Activated CD4-positive, alpha-beta T cell treated with anti-CD3 and anti-CD28 coated beads, Interleukin-2, amount 50 U/mL, for 1 hour (primary cell): ENCODE measurements around the gene PUM2.
"Not testable (repeated sequence)": the region's sequence is repeated elsewhere in the genome, so short reads cannot be mapped to it uniquely, and the experiment has no call there.

Experiments
- DNase-seq: peaks from one replicate; pipeline ENCODE4 v3.0.0-alpha.2; 2020

The PUM2 gene

GRCh38 chr2:20370191-20370590 is 19.5 kb upstream of the PUM2 start:
- DNase-seq: no peak

DNA sequence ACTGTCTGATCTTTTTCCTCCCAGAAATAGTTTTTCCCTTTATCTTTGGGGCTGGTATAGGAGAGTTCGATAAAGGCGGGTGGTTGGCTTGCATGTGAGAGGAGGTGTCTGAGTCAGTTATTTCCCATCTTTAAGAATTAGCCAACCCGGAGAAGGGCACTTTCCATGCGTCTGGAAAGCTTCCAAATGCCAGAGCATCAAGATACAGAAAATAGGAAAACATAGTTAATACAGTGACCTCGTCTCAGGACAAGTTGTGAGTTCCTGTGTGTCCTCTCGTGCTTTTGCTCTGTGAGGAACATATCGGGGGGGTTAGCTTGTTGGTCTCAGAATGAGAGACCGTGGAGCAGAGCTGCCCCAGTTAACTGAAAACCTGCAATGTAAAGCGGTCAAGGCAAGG is 18.7 kb upstream of the PUM2 start:
- DNase-seq: no peak

GRCh38 chr2:20368706-20369105 is 18.1 kb upstream of the PUM2 start:
- DNase-seq: no peak

DNA sequence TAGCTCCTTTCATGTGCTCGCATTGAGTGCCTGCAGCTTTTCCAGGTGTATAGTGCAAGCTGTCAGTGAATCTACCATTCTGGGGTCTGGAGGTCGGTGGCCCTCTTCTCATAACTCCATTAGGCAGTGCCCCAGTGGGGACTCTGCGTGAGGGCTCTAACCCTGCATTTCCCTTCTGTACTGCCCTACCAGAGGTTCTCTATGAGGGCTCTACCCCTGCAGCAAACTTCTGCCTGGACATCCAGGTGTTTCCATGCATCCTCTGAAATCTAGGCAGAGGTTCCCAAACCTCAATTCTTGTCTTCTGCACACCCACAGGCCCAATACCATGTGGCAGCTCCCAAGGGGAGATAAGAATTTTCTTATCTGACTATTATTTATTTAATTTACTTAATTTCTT is 17.3 kb upstream of the PUM2 start:
- not testable (repeated sequence) for DNase-seq

DNA sequence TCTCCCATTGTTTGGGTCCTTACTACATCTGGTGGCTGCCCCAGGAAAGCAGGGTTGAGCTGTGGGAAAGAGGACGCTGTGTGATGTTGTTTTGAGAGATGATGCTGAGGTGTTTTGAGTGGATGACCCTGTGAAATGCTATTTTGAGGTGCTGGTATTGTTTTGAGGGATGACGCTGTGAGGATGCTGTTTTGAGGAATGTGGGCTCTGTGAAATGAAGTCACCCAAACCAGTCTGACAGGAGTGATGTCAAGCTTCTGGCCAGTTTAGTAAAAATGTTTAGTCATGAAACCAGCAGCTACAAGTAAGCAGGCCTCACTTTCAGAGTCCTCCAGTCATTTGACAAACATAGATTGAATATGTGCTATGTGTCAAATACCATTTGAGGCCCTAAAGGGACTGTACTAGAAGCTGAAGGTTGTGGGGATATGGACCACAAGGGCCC is 16.1 kb upstream of the PUM2 start:
- DNase-seq: no peak

DNA sequence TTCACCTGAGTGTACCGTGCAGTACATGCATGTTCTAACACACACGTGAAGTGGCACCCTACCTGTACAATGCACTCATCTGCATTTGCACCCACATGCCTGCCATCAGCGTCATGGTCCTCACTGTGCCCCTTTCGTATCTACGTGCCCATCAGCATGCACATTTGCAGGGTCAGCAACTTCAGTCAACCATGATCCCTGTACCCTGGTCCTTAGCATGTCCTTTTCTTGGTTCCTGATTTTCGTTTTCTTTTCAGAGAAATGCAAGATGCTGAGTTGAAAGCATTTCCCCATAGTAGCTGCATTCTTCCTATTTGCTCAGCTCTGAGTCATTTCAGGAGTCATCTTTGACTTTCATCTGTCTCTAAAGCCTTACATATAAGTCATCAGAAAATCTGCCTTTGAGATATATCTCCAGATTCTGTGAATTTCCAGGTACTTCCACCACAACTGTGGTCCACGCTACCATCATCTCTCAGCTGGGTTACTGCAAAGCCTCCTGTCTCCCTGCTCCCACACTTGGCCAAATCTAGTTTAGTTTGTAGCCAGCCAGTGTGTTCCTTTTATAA is 14.7 kb upstream of the PUM2 start:
- DNase-seq: no peak

- no peak for DNase-seq
Observed at GRCh38 chr2:20363578-20363977, 12.9 kb upstream of the PUM2 start.

DNA sequence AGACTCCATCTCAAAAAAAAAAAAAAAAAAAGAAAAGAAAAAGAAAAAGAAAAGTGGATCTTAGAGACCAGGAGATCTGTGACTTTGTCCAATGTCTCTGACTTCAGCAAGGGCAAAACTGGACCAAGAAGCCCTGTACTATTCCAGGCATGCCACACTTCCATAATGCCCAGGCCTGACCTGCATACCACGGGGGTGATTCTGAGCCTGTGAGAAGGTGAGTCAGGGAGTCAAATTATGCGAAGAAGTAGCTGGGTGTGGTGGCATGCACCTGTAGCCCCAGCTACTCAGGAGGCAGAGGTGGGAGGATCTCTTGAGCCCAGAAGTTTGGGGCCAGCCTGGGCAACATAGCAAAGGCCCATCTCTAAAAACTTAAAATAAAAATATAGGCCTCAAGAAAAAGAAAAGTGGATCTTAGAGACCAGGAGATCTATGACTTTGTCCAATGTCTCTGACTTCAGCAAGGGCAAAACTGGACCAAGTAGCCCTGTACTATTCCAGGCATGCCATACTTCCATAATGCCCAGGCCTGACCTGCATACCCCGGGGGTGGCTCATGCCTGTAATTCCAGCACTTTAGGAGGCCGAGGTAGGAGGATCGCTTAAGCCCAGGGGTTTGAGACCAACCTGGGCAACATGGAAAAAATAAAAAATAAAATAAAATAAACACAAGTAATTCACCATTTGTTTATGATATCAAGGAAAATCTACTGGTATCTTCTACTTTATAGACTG is 12.2 kb upstream of the PUM2 start:
- no peak for DNase-seq

DNA sequence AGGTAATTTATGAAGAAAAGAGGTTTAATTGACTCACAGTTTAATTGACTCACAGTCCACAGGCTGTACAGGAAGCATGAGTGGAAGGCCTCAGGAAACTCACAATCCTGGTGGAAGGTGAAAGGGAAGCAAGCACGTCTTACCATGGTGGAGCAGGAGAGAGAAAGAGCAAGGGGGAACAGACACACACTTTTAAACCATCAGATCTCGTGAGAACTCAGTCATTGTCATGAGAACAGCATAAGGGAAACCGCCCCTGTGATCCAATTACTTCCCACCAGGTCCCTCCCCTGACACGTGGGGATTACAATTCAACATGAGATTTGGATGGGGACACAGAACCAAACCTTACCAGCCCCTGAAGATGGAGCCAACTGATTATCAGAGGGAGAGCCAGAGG is 11.2 kb upstream of the PUM2 start:
- DNase-seq: no peak

DNA sequence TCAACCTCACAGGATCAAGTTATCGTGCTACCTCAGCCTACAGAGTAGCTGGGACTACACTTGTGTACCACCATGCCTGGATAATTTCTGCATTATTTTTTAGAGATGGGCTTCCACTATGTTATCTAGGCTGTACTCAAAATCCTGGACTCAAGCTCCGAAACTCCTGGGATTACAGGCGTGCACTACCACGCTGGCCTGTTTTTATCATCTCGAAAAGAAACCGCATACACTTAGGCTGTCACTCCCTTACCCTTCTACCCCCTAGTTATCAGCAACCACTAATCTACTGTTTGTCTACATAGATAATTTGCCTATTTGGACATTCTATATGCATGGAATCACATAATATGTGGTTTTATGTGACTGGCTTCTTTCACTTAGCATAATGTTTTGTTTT is 8.5 kb upstream of the PUM2 start:
- DNase-seq: no peak

GRCh38 chr2:20357638-20358389 is 7.2 kb upstream of the PUM2 start:
- no peak for DNase-seq

DNA sequence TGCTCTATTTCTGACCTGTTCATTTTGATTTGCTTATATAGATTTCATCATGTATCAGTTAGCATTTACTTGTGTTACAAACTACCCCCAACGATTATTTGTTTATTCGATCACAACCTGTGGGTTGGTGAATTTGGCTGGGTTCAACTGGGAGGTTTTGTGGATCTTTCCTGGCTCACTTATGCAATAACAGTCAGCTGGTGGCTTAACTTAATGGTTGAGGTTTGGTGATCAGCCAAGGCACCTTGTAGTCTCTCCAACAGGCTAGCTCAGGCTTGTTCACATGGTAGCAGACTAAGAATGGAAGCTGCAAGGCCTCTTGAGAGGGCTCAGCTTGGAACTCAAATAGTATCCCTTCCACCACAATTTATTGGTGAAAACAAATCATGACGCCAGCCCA is 5.4 kb upstream of the PUM2 start:
- DNase-seq: no peak

GRCh38 chr2:20355131-20355530 is 4.5 kb upstream of the PUM2 start:
- no peak for DNase-seq

- no peak for DNase-seq
Observed at GRCh38 chr2:20353241-20353992, 2.8 kb upstream of the PUM2 start.

DNA sequence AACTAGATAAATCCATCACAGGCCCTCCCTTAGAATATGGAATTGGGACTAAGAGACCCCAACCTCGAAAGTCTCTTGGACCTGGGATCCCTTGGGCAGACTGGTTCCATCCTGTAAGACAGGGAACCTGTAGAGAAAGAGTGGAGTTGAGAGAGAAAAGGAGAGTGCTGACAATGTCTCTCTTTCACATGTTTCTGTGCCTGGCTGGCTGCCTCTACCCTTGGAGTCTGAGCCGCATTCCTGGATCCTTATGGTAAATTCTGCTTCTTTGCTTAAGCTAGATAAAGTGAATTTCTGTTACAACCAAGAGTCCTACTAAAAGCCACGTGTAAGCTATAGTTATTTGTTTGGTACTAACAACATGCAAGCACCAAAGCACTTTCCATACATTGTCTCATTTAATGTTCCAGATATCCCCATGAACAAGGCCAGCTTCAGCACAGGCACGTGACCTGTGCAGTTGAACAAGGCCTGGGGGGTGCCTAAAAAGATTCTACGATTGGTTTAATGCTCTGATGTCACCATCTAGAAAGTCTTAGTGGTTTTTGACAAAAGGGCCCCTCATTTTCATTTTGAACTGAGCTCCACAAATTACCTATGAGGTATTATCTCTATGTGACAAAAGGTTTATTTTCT is 2.1 kb upstream of the PUM2 start:
- DNase-seq: no peak

GRCh38 chr2:20352230-20352578 is 1.6 kb upstream of the PUM2 start:
- DNase-seq: no peak

DNA sequence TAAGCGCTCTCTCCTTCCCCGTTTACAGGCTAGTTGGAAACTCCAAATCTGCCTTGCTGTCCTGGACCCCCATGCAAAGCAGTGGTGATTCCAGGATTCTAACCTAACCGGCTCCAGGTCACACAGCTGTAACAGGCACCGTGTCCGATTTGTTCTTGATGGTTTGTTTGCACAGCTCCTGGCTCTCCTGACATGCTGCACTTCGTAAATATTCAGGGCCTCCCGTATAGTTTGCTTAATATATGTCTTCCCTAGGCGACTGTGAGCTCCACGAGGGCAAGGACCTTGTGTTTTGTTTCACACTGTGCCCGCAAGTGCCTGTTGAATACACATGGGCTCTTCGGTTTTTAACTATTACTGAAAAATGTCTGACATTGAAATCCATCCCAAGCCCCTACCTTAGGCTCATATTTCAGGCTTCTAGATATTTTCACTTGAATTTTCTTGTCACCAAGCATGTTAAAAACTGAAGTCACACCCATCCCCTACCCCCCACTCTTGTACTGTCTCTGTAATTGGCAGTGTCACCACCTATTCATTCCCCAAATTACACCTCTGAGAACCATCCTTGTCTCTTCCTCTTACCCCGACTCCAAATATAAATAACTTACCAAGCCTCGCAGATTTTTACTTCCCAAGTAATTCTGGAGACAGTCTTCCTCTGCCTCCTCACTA is 1.0 kb upstream of the PUM2 start:
- no peak for DNase-seq

DNA sequence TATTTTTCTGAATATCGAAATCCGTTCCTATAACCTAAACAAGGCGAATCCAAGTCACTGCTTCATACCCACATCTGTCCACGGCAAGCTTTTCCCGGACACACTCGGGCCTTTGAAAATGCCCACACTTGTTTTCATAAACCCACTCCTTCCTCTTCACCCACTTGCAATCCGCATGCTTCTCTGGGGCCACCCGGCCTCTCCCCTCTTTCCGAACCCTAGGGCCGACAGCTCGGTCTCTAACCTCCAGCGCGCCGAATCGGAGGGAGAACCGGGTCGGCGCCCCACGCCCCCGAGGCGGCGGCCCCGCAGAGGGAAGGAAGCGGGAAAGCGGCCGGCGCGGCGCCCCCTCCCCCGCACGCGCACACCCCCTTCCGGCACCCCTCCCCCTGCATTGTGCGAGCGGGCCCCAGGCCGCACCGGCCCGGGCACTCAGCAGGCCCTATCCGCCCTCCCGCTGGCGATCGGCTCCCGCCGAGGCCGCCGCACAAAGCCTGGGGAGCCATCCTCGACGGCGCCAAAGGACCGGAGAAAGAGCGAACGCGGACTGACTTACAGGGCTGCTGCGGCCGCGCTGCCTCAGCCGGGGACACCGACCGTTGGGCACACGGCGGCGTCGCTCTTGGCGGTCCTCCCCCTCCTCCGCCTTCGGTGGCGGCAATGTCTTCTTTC is 467 bp downstream of the PUM2 start:
- peak; percentile 45 for DNase-seq

- DNase-seq: no peak
Observed at GRCh38 chr2:20349513-20349921, 1.1 kb downstream of the PUM2 start.

GRCh38 chr2:20348542-20348941 is 2.1 kb downstream of the PUM2 start:
- DNase-seq: no peak

- no peak for DNase-seq
Observed at GRCh38 chr2:20346565-20347381, 3.9 kb downstream of the PUM2 start.
